Kidney (tissue), 14 donors: ENCODE data around the gene SUGP2. TPM values are rescaled to one million over a fixed set of nuclear protein-coding genes. Genes with fewer than 3 reads are reported as not detected.

ENCODE experiments used
- DNase-seq, 5 donors: peaks; one replicate each; pipeline ENCODE4 v3.0.0-alpha.2; 2013 to 2020
- FAIRE-seq: peaks from 2 replicates; lab custom pipeline; 2012; peaks lifted over from hg19 to GRCh38; lab: Jason Lieb, UNC
- H3K27ac ChIP-seq, 2 donors: one replicate each; pipeline ENCODE4 v1.7.0; 2013; ENCODE audit warnings: low read depth in 2 of 2, low read length in 2 of 2, inconsistent platforms in 1 of 2
- H3K27me3 ChIP-seq: one replicate; pipeline ENCODE4 v1.7.1; 2013; ENCODE audit warnings: low read length, inconsistent platforms; ENCODE audit not compliant: control insufficient read depth, insufficient read depth
- H3K36me3 ChIP-seq, 3 donors: one replicate each; pipeline versions ENCODE4 v1.7.0 to v1.7.1; 2013; ENCODE audit warnings: low read length in 3 of 3, control low read depth in 1 of 3, inconsistent platforms in 1 of 3; ENCODE audit not compliant: insufficient read depth in 3 of 3, control insufficient read depth in 2 of 3
- H3K4me1 ChIP-seq, 3 donors: one replicate each; pipeline versions ENCODE4 v1.7.0 to v1.7.1; 2013; ENCODE audit warnings: low read length in 3 of 3, inconsistent platforms in 1 of 3, low read depth in 1 of 3; ENCODE audit not compliant: control insufficient read depth in 2 of 3, insufficient read depth in 2 of 3
- H3K4me3 ChIP-seq, 3 donors: one replicate each; pipeline versions ENCODE4 v1.7.0 to v1.8.1; 2013; ENCODE audit warnings: low read length in 3 of 3, control low read depth in 1 of 3, inconsistent platforms in 1 of 3
- H3K9ac ChIP-seq, 3 donors: one replicate each; pipeline versions ENCODE4 v1.7.0 to v1.7.1; 2013; ENCODE audit warnings: low read length in 3 of 3, control low read depth in 1 of 3, inconsistent platforms in 1 of 3
- H3K9me3 ChIP-seq, 3 donors: one replicate each; pipeline versions ENCODE4 v1.7.0 to v1.7.1; 2013; ENCODE audit warnings: low read length in 3 of 3, control low read depth in 1 of 3, inconsistent platforms in 1 of 3; ENCODE audit not compliant: control insufficient read depth in 2 of 3, insufficient read depth in 1 of 3
- CTCF ChIP-seq: IDR thresholded peaks from 3 replicates; pipeline ENCODE4 v1.5.1; 2012; ENCODE audit warnings: mild to moderate bottlenecking, moderate library complexity, borderline replicate concordance; ENCODE audit not compliant: insufficient read depth; ENCODE audit errors: extremely low read depth
- intact Hi-C: fragments of 100-400 bp; cut with DNase I; formaldehyde crosslinking; loops from one replicate; pipeline ENCODE4 v1.11.1; 2022
- polyA plus RNA-seq: library from polyadenylated mRNA; stranded (reverse); fragments of 350-450 nt; fragmentation: Illumina TruSeq; extraction: RNeasy Lipid Tissue Mini Kit (QIAGEN cat#74804); gene quantifications from one replicate; pipeline ENCODE4 v1.2.3, GENCODE V29; 2014; ENCODE audit warnings: low read depth, low replicate concordance; ENCODE audit not compliant: insufficient read depth
- total RNA-seq: library from RNA; stranded (reverse); fragmentation: NEBNext Ultra II Directional; extraction: Animal tissue kit (Norgen Biotek cat#: 25700); gene quantifications from one replicate; pipeline ENCODE4 v1.2.1, GENCODE V29; 2021
- donor health status: control.
- donor health status: control.
- donor health status: control.
- donor health status: control.
- donor health status: control.
- donor health status: DM: yes; HTN: yes; CAD: no.
- donor health status: Normal renal cell carcinoma (clear cell type).

Gene SUGP2
- total and polyA plus RNA-seq, 2 donors from 2014 or later: 47.5 to 74.1 TPM

- no peak for TF ChIP-seq CTCF
- H3K4me3 ChIP-seq: no peak overlapping the region
- H3K9me3 ChIP-seq: no peaks in the 10 kb centered on the region
- no peak overlapping the region for H3K27ac ChIP-seq
- no peak overlapping the region for H3K9ac ChIP-seq
- no peak for DNase-seq
- intact Hi-C loops: no loop called here
- no peaks in the 10 kb centered on the region for H3K27me3 ChIP-seq
- peaks cover 0 to 16% (median 14%) of the 10 kb centered on the region in 3 donors for H3K4me1 ChIP-seq
- no peaks in the 10 kb centered on the region for H3K36me3 ChIP-seq
- FAIRE-seq: no peak
Measured at GRCh38 chr19:19067276-19068072, 34.2 kb upstream of the SUGP2 start.

GRCh38 chr19:19064811-19065745, 31.8 kb upstream of the SUGP2 start:
- Histone ChIP-seq H3K4me3 (peak overlapping the region; percentile 62 to 88 (median 73)), H3K27me3 (no peaks in the 10 kb centered on the region), H3K9me3 (no peaks in the 10 kb centered on the region), H3K36me3 (no peaks in the 10 kb centered on the region), H3K9ac (peak overlapping the region in 2 of 3 donors; percentile 49 to 51), H3K4me1 (peaks cover 0 to 29% (median 25%) of the 10 kb centered on the region in 3 donors), H3K27ac (peak overlapping the region; percentile 81)
- TF ChIP-seq CTCF: no peak
- FAIRE-seq (no peak), DNase-seq (peak in 2 of 5 donors; percentile 27 to 52)
- intact Hi-C loops: no loop called here

DNA sequence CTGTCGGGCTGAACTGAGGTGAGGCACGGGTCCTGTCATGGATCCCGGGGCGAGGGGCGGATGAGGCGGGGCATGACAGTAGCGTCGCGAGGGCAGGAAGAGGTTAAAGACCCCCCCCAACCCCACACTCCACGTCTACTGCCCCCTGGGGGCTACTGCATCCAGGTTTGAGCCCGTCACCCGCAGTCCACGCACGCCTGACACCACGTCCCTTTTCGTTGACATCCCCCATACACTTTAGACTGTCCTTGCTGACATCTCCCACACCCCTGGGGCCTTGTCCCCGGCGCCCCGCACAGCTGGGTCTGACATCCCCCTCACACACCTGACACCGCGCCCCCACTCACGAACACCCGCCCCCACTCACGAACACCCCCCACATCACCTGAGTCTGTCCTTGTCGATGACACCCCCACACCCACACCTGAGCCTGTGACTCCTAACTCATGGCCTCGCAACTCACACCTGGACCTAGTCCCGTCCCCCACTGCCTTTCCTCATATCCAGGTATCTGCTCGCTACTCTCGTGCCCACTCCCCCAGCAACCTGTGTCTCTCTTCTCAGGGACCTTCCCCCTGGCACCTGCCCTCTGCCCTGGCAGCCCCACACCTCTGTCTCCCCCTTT, 30.9 kb upstream of the SUGP2 start:
- H3K9ac ChIP-seq: peak overlapping the region; percentile 51 to 79 (median 52)
- peaks cover 0 to 28% (median 25%) of the 10 kb centered on the region in 3 donors for H3K4me1 ChIP-seq
- no peak for FAIRE-seq
- TF ChIP-seq CTCF: no peak
- H3K9me3 ChIP-seq: no peaks in the 10 kb centered on the region
- H3K36me3 ChIP-seq: no peaks in the 10 kb centered on the region
- DNase-seq: no peak
- H3K4me3 ChIP-seq: peak overlapping the region; percentile 62 to 88 (median 73)
- no peaks in the 10 kb centered on the region for H3K27me3 ChIP-seq
- intact Hi-C loops: no loop called here
- H3K27ac ChIP-seq: peak overlapping the region; percentile 81
